Smooth muscle cell (in vitro differentiated cells): Measurements from ENCODE around the gene TPP1. TPM values are rescaled to one million over a fixed set of nuclear protein-coding genes. Genes with fewer than 3 reads are reported as not detected.

Experiments used
- DNase-seq: peaks from one replicate; lab custom pipeline; 2025; ENCODE audit not compliant: unreplicated experiment; lab: John Stamatoyannopoulos, UW
- H2AFZ ChIP-seq: fragments of 200-600 bp; sonication (generic); 2 replicates; pipeline ENCODE4 v1.6.0; 2016; ENCODE audit warnings: antibody characterized with exemption, low read depth, mild to moderate bottlenecking
- H3F3A ChIP-seq: fragments of 200-600 bp; sonication (generic); 2 replicates; pipeline ENCODE4 v1.6.0; 2017; ENCODE audit warnings: antibody characterized with exemption, low read depth
- H3K27ac ChIP-seq: fragments of 200-600 bp; sonication (generic); 2 replicates; pipeline ENCODE4 v1.5.1; 2016; ENCODE audit warnings: low read depth, mild to moderate bottlenecking
- H3K27me3 ChIP-seq: fragments of 200-600 bp; sonication (generic); 2 replicates; pipeline ENCODE4 v1.6.1; 2016; ENCODE audit warnings: low read depth, mild to moderate bottlenecking
- H3K36me3 ChIP-seq: fragments of 200-600 bp; sonication (generic); 2 replicates; pipeline ENCODE4 v1.5.1; 2016; ENCODE audit warnings: low read depth
- H3K4me1 ChIP-seq: fragments of 200-600 bp; sonication (generic); 2 replicates; pipeline ENCODE4 v1.5.1; 2016; ENCODE audit warnings: low read depth
- H3K4me2 ChIP-seq: fragments of 200-600 bp; sonication (generic); 2 replicates; pipeline ENCODE4 v1.6.0; 2016; ENCODE audit warnings: mild to moderate bottlenecking
- H3K4me3 ChIP-seq: fragments of 200-600 bp; sonication (generic); 2 replicates; pipeline ENCODE4 v1.5.1; 2016; ENCODE audit warnings: mild to moderate bottlenecking
- H3K79me2 ChIP-seq: fragments of 200-600 bp; sonication (generic); 2 replicates; pipeline ENCODE4 v1.6.0; 2016; ENCODE audit warnings: low read depth, mild to moderate bottlenecking
- H3K9ac ChIP-seq: fragments of 200-600 bp; sonication (generic); 2 replicates; pipeline ENCODE4 v1.6.0; 2016; ENCODE audit warnings: low read depth
- H3K9me3 ChIP-seq: fragments of 200-600 bp; sonication (generic); replicated peaks from 2 replicates; pipeline ENCODE4 v1.5.1; 2016; ENCODE audit warnings: low read depth
- H4K20me1 ChIP-seq: fragments of 200-600 bp; sonication (generic); 2 replicates; pipeline ENCODE4 v1.6.0; 2016; ENCODE audit warnings: low read depth
- WGBS: methylation state at CpG from one replicate; pipeline ENCODE4 v1.1.7; 2016; ENCODE audit warnings: low lambda C conversion rate; 5-methylcytosine and 5-hydroxymethylcytosine counted together
- polyA plus RNA-seq: library from polyadenylated mRNA; unstranded; fragments of >200 nt; fragmentation: Nextera tagmentation; extraction: Ambion mirVana; gene quantifications from 2 replicates; pipeline ENCODE4 v1.2.1, GENCODE V29; 2016
- total RNA-seq: library from RNA; depleted of rRNA; stranded (reverse); fragments of >200 nt; gene quantifications from 2 replicates; pipeline ENCODE4 v1.2.3, GENCODE V29; 2014
- TF ChIP-seq, protein P1 (sequence below): fragments of 200-600 bp; sonication (generic); IDR thresholded peaks from 2 replicates; pipeline ENCODE4 v1.5.1; 2017; ENCODE audit warnings: borderline replicate concordance, mild to moderate bottlenecking, antibody characterized with exemption; ENCODE audit not compliant: insufficient read depth, poor library complexity, severe bottlenecking

TPP1 gene
- total and polyA plus RNA-seq, 2 experiments from 2014 or later, result 37.3 to 55.4 TPM

DNA sequence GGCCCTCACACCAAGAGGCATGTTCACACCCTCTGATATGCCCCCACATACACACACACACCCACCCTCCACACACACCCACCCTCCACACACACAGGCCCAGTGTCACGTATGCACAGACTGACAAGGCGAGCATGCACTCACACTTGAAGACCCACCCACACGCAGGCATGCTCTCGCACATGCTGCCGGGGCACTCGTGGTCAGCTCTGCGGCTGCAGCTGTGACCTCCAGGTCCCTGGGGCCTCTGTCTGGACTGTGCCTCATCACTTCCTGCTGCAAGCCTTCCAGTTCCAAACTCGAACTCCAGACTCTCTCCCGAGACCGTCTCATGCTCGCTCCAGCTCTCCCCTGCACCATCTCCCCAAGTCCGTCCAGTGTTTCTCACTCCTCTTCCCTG is 26.8 kb upstream of the TPP1 start:
- H3F3A ChIP-seq, result peaks cover 9% of the 10 kb centered on the region
- peaks cover 32% of the 10 kb centered on the region for H3K79me2 ChIP-seq
- TF ChIP-seq, protein P1, sequence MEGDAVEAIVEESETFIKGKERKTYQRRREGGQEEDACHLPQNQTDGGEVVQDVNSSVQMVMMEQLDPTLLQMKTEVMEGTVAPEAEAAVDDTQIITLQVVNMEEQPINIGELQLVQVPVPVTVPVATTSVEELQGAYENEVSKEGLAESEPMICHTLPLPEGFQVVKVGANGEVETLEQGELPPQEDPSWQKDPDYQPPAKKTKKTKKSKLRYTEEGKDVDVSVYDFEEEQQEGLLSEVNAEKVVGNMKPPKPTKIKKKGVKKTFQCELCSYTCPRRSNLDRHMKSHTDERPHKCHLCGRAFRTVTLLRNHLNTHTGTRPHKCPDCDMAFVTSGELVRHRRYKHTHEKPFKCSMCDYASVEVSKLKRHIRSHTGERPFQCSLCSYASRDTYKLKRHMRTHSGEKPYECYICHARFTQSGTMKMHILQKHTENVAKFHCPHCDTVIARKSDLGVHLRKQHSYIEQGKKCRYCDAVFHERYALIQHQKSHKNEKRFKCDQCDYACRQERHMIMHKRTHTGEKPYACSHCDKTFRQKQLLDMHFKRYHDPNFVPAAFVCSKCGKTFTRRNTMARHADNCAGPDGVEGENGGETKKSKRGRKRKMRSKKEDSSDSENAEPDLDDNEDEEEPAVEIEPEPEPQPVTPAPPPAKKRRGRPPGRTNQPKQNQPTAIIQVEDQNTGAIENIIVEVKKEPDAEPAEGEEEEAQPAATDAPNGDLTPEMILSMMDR, result no peak
- peak overlapping the region; percentile 61 for H3K4me2 ChIP-seq
- H4K20me1 ChIP-seq, result peaks cover 49% of the 10 kb centered on the region
- 51% methylated on average over 12 of the region's 12 CpGs for WGBS
- no peaks in the 10 kb centered on the region for H3K9me3 ChIP-seq
- DNase-seq, result no peak
- no peaks in the 10 kb centered on the region for H3K27me3 ChIP-seq
- H3K4me3 ChIP-seq, result peak overlapping the region; percentile 14
- no peaks in the 10 kb centered on the region for H3K36me3 ChIP-seq
- peak overlapping the region; percentile 73 for H3K27ac ChIP-seq
- no peak overlapping the region for H3K9ac ChIP-seq
- no peak overlapping the region for H2AFZ ChIP-seq
- H3K4me1 ChIP-seq, result peaks cover 11% of the 10 kb centered on the region

DNA sequence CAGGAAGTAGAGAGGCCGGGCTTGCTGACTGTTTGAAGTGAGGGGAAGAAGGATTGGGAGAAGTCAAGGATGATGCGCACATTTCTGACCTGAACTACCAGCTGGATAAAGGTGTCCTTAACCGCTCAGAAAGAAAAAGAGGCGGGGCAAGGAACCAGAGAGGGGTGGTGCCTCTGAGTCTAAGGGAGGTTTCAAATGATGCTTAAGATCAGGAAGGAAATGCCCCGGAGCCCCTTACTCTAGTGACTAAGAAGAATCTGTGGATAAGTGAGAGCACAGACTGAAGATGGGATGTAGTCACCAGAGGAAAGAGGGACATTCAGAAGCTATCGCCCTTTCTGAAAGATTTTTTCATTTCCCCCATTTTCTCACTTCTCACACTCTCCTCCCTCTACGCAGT is 23.7 kb upstream of the TPP1 start:
- Histone ChIP-seq H3K4me1 (peaks cover 11% of the 10 kb centered on the region), H3K4me2 (no peak overlapping the region), H3K9ac (no peak overlapping the region), H4K20me1 (peaks cover 62% of the 10 kb centered on the region), H3K36me3 (no peaks in the 10 kb centered on the region), H3K4me3 (no peak overlapping the region), H3F3A (peaks cover 4% of the 10 kb centered on the region), H2AFZ (no peak overlapping the region), H3K27me3 (no peaks in the 10 kb centered on the region), H3K9me3 (no peaks in the 10 kb centered on the region), H3K79me2 (peaks cover 30% of the 10 kb centered on the region), H3K27ac (no peak overlapping the region)
- no peak for DNase-seq
- 94% methylated on average over 7 of the region's 7 CpGs for WGBS
- TF ChIP-seq, protein P1, result no peak

- H3K4me3 ChIP-seq, result no peak overlapping the region
- H3K4me1 ChIP-seq, result no peaks in the 10 kb centered on the region
- 97% methylated on average over 26 of the region's 26 CpGs for WGBS
- H3K36me3 ChIP-seq, result no peaks in the 10 kb centered on the region
- no peaks in the 10 kb centered on the region for H3K27me3 ChIP-seq
- peaks cover 37% of the 10 kb centered on the region for H3K79me2 ChIP-seq
- no peaks in the 10 kb centered on the region for H3K9me3 ChIP-seq
- no peak for DNase-seq
- H3F3A ChIP-seq, result no peaks in the 10 kb centered on the region
- H3K27ac ChIP-seq, result no peak overlapping the region
- TF ChIP-seq, protein P1, result no peak
- no peak overlapping the region for H2AFZ ChIP-seq
- no peak overlapping the region for H3K4me2 ChIP-seq
- peaks cover 68% of the 10 kb centered on the region for H4K20me1 ChIP-seq
- no peak overlapping the region for H3K9ac ChIP-seq
Measured at GRCh38 chr11:6640985-6641701, 21.9 kb upstream of the TPP1 start.
